ENCODE measurements around the gene SBF2.

Gene SBF2

GRCh38 chr11:9784602-9785315 lies 509.3 kb downstream of the SBF2 start:
- in situ Hi-C loops (cut with MboI; ENCODE audit: low pct_unique_long_range_greater_than_20kb, low sequenced_read_pairs, unreplicated experiment): no loop called here
- no peak for DNase-seq (ENCODE audit: low spot score)

GRCh38 chr11:9783986-9784385 lies 510.0 kb downstream of the SBF2 start:
- DNase-seq (ENCODE audit: low spot score): no peak
- in situ Hi-C loops (cut with MboI; ENCODE audit: low pct_unique_long_range_greater_than_20kb, low sequenced_read_pairs, unreplicated experiment): no loop called here
- no peak for TF ChIP-seq CTCF (IDR thresholded peaks at IDR 0.05; ENCODE audit: extremely low read depth, insufficient read depth, missing control alignments)

More at GRCh38 chr11:9784602-9785315, 509.3 kb downstream of the SBF2 start:
- TF ChIP-seq CTCF (IDR thresholded peaks at IDR 0.05; ENCODE audit: extremely low read depth, insufficient read depth, missing control alignments): no peak

- in situ Hi-C loops (cut with MboI; ENCODE audit: low pct_unique_long_range_greater_than_20kb, low sequenced_read_pairs, unreplicated experiment): no loop called here
- no peak for TF ChIP-seq CTCF (IDR thresholded peaks at IDR 0.05; ENCODE audit: extremely low read depth, insufficient read depth, missing control alignments)
- no peak for DNase-seq (ENCODE audit: low spot score)
These were observed 513.1 kb downstream of the SBF2 start for GRCh38 chr11:9780929-9781328.

- DNase-seq (ENCODE audit: low spot score): no peak
- in situ Hi-C loops (cut with MboI; ENCODE audit: low pct_unique_long_range_greater_than_20kb, low sequenced_read_pairs, unreplicated experiment): no loop called here
- no peak for TF ChIP-seq CTCF (IDR thresholded peaks at IDR 0.05; ENCODE audit: extremely low read depth, insufficient read depth, missing control alignments)
These were observed 516.5 kb downstream of the SBF2 start for GRCh38 chr11:9777525-9777924.

GRCh38 chr11:9777066-9777465 lies 517.0 kb downstream of the SBF2 start:
- in situ Hi-C loops (cut with MboI; ENCODE audit: low pct_unique_long_range_greater_than_20kb, low sequenced_read_pairs, unreplicated experiment): no loop called here
- no peak for DNase-seq (ENCODE audit: low spot score)
- no peak for TF ChIP-seq CTCF (IDR thresholded peaks at IDR 0.05; ENCODE audit: extremely low read depth, insufficient read depth, missing control alignments)

- no peak for TF ChIP-seq CTCF (IDR thresholded peaks at IDR 0.05; ENCODE audit: extremely low read depth, insufficient read depth, missing control alignments)
- no peak for DNase-seq (ENCODE audit: low spot score)
- in situ Hi-C loops (cut with MboI; ENCODE audit: low pct_unique_long_range_greater_than_20kb, low sequenced_read_pairs, unreplicated experiment): no loop called here
These were observed 517.8 kb downstream of the SBF2 start for GRCh38 chr11:9776203-9776602.

All from GM13977 (cell line).